GM19324 (cell line): Measurements from ENCODE around the gene LACC1.

Experiments used
- ATAC-seq: cut with Tn5 transposase; IDR thresholded peaks from one replicate; pipeline ENCODE4 v1.9.1; 2021; ENCODE audit warnings: mild to moderate bottlenecking, moderate library complexity; ENCODE audit not compliant: unreplicated experiment, low FRiP score

Gene LACC1

DNA sequence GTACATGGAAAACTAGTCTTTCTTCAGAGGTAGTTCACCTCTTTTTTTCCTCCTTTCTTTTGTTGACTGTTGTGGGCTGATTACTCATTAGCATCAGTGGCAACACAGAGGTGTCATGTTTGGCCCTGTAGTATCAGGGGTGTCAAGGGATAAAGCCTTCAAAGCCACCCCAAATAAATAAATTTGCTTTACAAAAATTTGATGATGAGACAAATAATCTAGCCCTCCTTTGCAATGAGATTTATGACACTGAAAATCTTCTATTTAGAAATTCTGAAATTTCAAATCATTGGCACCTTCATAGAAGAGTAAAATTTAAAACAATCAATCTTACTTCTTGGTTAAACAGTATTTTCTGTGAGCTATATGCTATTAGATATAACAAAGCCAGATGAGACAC lies 1.9 kb downstream of the LACC1 start:
- no peak for ATAC-seq

DNA sequence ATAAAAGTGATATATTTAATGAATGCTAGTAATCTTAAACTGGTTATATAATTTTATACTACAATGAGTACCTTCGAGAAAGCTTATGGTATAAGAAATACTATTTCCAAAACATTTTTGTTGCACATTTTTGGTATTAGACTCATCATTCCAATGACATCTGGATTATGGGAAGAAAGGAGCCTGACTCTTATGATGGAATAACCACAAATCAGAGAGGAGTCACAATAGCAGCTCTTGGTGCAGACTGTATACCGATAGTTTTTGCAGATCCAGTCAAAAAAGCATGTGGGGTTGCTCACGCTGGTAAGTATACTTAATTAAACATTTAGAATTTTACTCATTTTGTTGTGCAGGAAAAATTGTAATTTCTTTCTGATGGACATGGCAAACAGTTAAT lies 3.9 kb downstream of the LACC1 start:
- ATAC-seq, result no peak

DNA sequence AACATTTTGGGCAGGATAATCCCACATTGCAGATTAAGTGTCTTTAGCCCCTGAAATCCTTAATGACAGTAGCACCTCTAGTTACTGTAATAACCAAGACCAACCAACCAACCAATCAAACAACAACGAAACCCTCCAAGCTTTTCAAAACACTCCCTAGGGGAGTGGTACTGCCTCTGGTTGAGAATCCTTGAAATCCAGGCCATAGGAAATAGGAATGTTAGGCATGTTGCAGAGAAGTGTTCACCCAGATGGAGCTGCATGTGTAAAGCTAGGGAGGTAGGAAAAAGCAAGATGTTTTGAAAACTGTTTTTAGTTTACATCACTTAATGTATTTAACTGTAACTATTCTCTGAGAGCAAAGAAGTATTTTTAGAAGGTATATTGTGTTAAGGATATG lies 4.5 kb downstream of the LACC1 start:
- ATAC-seq, result no peak

DNA sequence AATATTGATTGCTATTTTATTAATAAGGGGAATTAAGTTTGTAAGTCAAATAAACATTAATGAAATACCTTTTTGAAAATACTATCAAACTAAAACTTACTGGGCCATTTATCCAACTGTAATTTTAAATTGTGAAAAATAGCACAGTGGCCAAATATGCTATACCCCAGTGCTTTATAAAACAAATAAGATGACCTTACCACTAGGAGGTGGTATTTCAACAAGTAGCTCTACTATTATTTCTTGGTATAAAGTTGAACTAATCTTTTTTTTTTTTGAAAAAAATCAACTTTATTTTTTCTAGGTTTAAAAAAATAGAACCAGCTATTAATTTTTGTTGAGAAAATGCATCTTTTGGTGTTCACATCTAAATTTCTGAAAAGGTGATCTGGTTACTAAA lies 14.7 kb downstream of the LACC1 start:
- no peak for ATAC-seq

DNA sequence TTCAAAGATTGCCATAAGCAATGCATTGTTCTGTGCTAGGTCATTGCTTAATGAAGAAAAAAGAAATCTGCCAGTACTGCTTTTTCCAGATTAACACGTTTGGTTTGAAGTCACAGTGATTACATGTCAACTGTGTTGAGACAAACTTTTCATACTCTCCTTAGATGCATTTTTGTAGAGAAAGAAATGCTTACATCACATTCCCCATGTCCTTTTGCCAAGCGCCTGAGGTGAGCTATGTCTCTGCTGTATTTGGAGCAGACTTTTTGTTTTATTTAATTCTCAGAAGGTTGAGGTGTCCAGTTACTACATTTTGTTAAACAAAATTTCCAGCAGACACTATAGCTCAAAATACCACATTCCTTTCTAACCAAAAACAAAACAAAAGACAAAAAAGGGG lies 16.2 kb downstream of the LACC1 start:
- ATAC-seq, result no peak

DNA sequence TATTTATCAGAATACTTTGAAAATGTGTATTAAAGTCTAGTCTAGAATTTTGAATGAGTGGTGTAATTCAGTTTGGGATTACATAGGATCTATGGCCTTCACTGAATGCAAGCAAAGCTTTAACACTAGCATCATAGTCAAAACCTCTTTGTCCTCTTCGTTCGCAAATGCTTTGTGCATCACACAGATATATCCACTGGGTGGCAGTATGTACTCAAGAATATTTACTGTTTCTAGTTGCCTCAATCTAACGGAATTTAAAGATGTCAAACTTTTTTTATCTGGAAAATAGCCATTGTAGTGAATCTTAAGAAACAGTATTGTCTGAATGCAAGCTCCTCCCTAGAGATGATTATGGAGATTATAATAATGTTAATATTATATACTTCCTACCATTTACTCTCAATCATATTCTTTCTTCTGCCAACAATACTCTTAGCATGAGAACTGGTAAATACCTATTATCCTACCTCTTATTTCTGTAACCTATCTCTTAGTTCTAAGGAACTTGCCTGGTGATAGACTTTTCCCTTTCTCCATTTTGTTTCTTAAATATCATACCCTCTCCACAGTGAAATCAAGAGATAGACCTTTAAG lies 25.8 kb downstream of the LACC1 start:
- no peak for ATAC-seq

DNA sequence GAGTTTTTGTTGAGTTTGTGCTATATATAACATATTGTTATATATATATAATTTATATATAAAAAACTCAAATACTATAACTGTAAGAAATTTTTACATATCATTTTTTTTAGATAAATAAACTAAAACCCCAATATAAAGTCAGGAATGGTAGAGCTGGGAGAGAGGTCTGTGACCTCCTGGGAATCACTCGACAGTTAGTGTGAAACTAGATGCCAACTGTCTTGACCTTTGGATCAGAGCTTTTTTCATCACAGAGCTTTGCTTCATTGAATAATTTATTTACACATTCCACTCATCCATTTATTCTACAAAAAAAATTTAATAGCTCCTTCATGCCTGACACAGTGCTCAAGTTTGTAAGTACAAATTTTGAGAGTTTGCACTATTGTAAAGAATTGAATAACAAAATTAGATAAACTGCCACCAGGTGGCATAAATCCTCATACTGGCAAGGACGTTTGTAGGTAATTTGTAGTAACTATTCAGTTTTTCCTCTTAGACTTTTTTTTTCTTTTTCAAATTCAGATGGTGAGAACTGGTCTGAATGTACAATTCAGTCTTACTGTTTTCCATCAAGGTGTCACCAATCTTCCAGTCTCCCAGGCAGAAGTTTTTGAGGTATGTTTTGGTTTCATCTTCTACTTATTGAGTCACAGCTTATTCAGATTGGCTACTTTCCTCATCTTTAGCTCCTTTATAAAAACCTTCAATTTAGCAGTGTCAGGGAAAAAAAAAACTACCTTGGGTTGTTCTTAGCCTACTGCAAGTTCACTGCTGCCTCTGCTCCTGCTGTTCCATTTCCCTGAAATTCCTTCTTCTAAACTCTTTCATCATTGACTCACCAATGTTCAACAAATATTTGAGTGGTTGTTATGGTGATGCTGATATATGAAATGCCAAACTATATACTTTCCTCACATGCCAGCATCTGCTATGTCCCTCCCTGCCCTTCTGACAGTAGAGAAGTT lies 28.7 kb downstream of the LACC1 start:
- ATAC-seq, result no peak

DNA sequence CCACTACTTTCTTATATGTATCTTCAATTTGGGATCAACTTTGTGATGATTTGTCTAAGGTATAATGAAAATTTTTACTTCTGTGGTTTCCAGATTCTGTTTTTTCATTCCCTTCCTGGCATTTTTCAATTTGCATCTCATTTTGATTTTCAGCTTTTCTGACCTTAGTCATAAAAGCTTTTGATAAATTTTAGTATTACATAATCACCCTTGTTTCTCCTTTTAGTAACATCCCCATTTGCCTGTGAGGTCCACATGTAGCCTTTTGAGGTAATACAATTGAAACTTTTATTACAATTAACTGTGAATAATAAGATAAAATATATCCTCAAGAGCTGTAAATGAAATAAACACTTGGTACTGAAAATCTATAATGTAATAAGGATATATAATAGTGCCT lies 31.2 kb downstream of the LACC1 start:
- ATAC-seq, result no peak

DNA sequence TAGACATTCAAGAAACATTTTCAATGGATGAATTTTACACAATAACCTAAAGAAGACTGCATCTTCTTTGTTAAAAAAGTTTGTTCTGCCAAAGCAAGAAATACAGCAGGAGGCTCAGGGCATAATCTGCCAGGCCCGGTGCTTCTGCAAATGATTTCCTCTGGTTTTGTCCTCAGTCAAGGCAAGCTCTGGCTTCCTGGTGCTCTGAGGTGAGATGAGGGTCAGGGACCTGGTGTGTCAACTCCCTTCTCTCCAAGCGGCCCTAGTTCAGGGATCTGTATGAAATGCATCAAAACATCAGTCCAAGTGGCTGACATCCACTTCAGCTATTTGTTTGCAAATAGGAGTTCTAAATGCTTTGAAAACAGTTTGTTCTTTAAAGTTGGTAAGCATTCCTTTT lies 31.6 kb downstream of the LACC1 start:
- ATAC-seq, result no peak

DNA sequence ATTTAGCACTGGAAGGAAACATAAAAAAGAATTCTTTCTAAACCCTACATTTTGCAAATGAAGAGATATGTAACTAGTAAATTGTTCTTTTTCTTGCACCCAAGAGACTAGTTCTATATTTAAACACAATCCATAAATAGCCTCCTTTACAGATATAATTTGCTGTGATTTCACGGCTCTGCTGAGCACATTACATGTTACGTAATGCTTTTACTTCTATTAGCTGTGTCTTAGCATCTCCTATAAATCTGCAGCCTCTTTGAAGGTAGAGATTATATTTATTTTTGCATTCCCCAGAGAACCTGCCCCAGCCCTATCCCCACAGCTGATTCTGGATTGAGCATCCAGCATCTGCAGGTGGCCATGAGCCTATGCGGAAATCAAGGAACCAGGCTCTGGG lies 32.2 kb downstream of the LACC1 start:
- ATAC-seq, result no peak

DNA sequence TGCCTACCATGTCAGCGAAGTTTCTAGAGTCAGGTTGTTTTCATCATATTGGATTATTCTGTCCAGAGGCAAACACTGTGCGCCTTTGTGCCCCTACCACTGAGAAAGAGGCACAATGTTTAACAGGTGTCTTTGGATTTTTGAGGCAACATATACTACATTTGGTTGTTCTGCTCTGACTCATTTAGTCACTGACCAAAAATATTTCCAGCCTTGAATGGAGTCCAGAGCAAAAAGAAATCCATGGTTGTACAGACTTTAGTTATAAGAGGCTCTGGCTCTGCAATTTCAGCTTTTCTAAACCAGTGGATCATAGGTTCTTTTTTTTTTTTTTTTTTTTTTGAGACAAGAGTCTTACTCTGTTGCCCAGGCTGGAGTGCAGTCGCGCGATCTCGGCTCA lies 35.7 kb downstream of the LACC1 start:
- ATAC-seq, result no peak

DNA sequence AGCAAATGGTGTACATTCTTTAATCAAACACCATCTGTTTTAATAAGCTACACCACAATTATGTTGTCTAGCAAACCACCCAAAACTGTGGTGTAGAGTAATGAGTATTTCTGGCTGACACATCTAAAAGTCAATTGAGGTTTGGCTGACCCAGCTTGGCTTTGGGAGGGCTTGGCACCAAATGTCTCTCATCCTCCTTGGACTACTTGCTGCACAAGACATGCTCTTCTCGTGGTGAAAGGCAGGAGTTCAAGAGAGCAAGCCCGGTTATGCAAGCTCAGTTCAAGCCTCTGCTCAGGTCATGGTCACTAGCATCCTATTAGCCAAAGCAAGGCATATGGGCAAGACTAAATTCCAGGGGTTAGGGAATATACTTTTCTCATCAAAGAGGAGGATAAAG lies 37.1 kb downstream of the LACC1 start:
- no peak for ATAC-seq

DNA sequence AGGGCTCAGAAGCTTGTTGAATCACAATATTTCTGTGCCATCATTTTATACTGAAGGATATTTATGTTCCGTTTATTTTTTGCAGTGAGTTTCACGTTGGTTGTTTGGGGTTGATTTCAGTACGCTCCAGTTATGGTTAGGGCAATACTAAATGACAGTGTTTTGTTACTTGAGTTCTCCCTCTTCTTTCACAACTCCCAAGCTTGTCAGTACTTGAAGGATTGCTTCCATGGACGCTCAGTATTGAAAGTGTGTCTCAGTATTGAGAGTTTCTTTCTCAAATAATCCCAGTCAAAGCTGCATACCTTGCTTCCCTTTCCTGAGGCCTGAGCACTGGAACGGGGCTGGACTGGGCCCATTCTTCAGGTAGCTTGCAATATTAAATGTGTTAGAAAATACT lies 38.9 kb downstream of the LACC1 start:
- ATAC-seq, result no peak

DNA sequence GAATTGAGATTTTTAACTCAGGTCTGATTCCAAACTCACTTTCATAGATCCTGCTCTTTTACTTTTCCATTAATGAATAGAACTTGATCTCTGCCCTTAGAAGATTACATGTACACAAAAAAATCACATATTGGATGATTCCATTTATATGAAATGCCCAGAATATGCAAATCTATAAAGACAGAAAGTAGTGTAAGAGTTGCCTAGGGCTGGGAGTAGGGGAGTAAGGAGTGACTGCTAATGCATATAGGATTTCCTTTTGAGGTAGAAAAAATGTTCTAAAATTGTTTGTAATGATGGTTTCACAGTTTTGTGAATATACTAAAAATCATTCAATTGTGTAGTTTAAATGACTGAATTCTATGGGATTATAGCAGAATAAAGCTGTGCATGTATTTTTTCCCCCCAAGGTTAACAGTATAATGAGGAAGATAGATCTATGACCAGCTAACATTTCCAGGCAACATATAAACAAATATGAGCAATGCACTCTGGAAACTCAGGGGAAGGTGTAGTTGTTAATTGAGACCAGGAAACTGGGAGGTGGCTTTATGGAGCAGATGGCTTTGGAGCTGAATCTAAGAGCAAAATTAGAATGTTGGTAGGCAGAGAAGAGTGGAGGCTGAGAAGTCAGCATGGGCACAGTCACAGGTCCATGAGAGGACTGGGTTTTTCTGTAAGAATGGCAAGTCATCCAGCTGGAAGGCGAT lies 41.4 kb downstream of the LACC1 start:
- no peak for ATAC-seq

DNA sequence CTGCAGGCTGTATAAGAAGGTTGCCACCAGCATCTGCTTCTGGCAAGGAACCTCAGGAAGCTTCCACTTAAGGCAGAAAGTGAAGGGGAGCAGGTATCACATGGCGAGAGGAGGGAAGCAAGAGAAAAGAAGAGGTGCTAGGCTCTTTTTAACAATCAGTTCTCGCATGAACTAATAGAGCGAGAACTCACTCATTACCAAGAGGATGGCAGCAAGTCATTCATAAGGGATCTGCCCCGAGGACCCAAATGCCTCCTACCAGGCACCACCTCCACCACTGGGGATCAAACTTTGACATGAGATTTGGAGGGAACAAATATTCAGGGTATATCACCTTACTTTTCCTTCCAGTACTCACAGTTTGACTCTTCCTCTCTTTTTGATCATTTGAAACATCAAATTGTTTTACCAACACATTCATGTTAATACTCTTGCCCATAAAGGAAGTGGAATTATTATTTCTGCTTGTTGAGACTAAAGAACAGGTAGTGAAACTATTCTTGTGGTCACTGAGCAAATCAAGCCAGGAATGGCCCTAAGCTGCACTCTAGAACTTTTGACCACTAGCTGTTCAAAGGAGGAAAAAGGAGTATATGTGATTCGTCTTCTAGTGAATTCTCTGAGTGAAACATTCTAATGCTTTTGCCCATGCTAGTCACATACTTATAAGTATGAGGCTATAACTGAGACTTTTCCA lies 45.0 kb downstream of the LACC1 start:
- ATAC-seq, result no peak

DNA sequence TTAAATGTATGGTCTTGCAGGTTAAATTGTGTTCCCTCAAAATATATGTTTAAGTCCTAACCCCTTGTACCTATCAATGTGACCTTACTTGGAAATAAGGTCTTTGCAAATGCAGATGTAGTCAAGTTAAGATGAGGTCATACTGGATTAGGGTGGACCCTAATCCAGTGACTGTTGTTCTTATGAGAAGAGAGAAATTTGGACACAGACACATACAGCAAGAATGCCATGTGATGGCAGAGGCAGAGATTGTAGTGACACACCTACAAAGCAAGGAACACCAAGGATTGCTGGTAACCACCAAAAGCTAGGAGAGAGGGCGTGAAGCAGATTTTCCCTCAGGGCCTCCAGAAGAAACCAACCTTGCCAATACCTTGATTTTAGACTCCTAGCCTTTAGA lies 50.2 kb downstream of the LACC1 start:
- ATAC-seq, result no peak

DNA sequence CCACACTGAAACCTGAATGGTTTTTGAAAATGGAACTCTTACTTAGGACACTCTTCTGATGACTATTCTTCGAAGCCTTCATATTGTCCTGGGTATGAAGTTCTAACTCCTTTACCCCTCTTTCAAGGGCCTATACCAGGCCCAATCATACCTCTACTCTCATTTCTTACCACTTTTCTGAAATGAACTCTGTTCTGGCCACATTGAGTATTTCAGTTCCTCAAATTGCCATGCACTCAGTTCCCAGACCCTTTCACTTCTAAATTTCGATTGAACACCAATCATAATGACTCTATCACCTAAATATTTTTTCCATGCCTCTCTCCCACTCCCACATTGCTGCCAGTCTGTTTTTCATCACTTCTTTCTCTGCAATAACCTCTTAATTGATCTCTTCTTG lies 53.7 kb downstream of the LACC1 start:
- peak; percentile 96 for ATAC-seq

DNA sequence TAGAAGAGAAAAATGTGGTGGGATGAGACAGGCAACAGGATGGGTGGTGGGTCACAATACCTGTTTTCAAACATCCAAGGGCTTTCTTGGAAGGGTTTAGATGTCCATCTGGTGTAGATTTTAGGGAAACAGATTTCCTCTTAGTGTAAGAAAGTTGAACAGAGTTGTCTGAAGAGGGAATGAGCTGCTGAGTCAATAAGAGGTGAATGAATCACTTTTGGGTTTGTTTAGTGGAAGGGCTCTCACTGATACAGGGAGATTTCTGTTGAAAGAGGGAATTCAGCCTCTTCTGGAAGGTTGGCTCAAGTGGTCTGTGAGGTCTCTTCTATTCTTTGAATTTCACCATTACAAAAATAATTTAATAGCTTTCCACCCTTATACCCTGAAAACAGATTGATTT lies 54.6 kb downstream of the LACC1 start:
- ATAC-seq, result no peak

DNA sequence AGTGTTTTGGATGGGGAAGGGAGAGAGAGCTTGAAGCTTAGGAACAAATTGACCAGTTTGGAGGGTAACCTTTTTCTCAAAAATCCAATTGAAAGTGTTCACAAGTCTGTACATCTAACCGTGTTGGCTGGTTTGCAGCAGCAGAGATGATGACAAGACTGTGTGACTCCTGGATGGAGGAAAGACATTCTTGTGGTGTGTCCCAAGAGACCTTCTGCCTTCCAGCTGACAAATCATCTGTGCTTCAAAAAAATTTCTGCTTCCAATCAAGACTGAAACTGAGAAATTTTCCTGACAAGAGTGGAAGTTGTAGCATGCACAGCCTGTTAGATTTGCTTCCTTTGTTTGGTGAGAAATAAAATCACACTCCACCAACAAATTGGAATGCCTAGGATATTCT lies 56.2 kb downstream of the LACC1 start:
- no peak for ATAC-seq

DNA sequence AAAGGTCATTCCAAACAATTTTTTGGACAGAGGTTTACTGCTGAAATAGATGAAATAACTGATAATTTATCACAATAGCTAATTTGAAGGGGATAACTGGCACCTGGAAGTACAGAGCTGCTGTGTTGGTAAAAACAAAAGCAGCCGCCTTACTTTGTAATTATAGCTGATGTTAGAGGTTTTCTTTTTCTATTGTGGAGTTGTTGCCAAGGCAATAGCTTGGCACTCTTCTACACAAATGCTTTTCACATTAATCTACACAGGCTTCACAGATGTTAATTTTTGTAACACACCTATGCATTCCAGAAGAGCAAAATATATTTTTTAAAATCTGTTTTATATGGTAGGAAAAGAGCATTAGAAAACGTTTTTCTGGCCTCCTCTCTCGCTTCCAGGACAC lies 56.9 kb downstream of the LACC1 start:
- no peak for ATAC-seq

DNA sequence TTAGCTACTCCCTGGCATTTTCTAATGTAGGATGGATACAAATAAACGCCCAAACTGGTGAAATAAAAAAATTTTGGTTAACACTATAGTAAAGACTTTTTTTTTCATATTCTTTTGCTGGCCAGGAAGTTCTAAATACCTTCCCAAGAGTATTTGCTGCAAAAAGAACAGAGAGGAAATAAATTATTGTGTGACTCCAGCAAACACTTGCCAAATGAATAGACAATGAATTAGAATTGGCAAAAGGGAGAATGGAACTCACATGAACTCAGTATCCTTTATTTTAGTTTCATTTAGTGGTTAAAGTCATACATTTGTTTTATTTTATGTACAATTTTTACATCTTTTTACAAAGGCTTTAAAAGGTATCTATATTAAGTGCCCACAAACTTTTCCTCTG lies 58.1 kb downstream of the LACC1 start:
- no peak for ATAC-seq
